GM23338 (cell line): ENCODE data around the gene CCDC63. TPM values are rescaled to one million over a fixed set of nuclear protein-coding genes. Genes with fewer than 3 reads are reported as not detected.

ENCODE experiments used
- ATAC-seq: fragments of 200-7000 bp; cut with Tn5 transposase; 3 replicates; pipeline ENCODE4 v1.9.1; 2020
- DNase-seq: peaks from one replicate; pipeline ENCODE4 v3.0.0-alpha.2; 2015; ENCODE audit warnings: low spot score
- H2AFZ ChIP-seq: fragments of 200-600 bp; sonication (generic); 2 replicates; pipeline ENCODE4 v1.8.0; 2016; ENCODE audit warnings: antibody characterized with exemption, mild to moderate bottlenecking, moderate library complexity
- H3F3A ChIP-seq: fragments of 200-600 bp; sonication (generic); replicated peaks from 2 replicates; pipeline ENCODE4 v1.8.0; 2017; ENCODE audit warnings: antibody characterized with exemption, mixed run types, low read depth
- H3K27ac ChIP-seq: fragments of 200-600 bp; sonication (generic); 2 replicates; pipeline ENCODE4 v1.6.1; 2016; ENCODE audit warnings: low read depth
- H3K27me3 ChIP-seq: fragments of 200-600 bp; sonication (generic); 2 replicates; pipeline ENCODE4 v1.8.0; 2016; ENCODE audit warnings: mild to moderate bottlenecking, mixed run types, moderate library complexity; ENCODE audit not compliant: insufficient read depth
- H3K36me3 ChIP-seq: fragments of 200-600 bp; sonication (generic); 2 replicates; pipeline ENCODE4 v1.8.0; 2016; ENCODE audit warnings: mild to moderate bottlenecking; ENCODE audit not compliant: insufficient read depth
- H3K4me1 ChIP-seq: fragments of 200-600 bp; sonication (generic); 2 replicates; pipeline ENCODE4 v1.8.0; 2016; ENCODE audit warnings: mild to moderate bottlenecking, moderate library complexity; ENCODE audit not compliant: insufficient read depth
- H3K4me2 ChIP-seq: fragments of 200-600 bp; sonication (generic); 2 replicates; pipeline ENCODE4 v1.7.1; 2017; ENCODE audit warnings: mixed run types
- H3K4me3 ChIP-seq: fragments of 200-600 bp; sonication (generic); 2 replicates; pipeline ENCODE4 v1.6.1; 2016; ENCODE audit warnings: mixed run types
- H3K79me2 ChIP-seq: fragments of 200-600 bp; sonication (generic); replicated peaks from 2 replicates; pipeline ENCODE4 v1.8.0; 2017; ENCODE audit warnings: mild to moderate bottlenecking; ENCODE audit not compliant: insufficient read depth
- H3K9me2 ChIP-seq: fragments of 200-600 bp; sonication (generic); 2 replicates; pipeline ENCODE4 v1.8.0; 2017; ENCODE audit not compliant: insufficient read depth
- H4K20me1 ChIP-seq: fragments of 200-600 bp; sonication (generic); replicated peaks from 2 replicates; pipeline ENCODE4 v1.8.0; 2017; ENCODE audit warnings: mild to moderate bottlenecking; ENCODE audit not compliant: insufficient read depth
- H3K27ac Mint-ChIP-seq: 2 replicates; pipeline ENCODE4 v1.8.0; 2020; ENCODE audit warnings: inconsistent platforms, mild to moderate bottlenecking, moderate library complexity, mixed read lengths
- H3K27me3 Mint-ChIP-seq: 3 replicates; pipeline ENCODE4 v1.8.0; 2022; ENCODE audit warnings: low read depth, mild to moderate bottlenecking, moderate library complexity, mixed read lengths, inconsistent platforms; ENCODE audit not compliant: insufficient read depth, poor library complexity
- H3K36me3 Mint-ChIP-seq: 3 replicates; pipeline ENCODE4 v1.8.0; 2021; ENCODE audit warnings: low read depth, mild to moderate bottlenecking, inconsistent platforms, moderate library complexity, mixed read lengths
- H3K4me1 Mint-ChIP-seq: 3 replicates; pipeline ENCODE4 v1.8.0; 2020; ENCODE audit warnings: mild to moderate bottlenecking, inconsistent platforms, mixed read lengths
- H3K4me3 Mint-ChIP-seq: 3 replicates; pipeline ENCODE4 v1.8.0; 2021; ENCODE audit warnings: moderate library complexity, mild to moderate bottlenecking, inconsistent platforms, mixed read lengths
- H3K9me3 Mint-ChIP-seq: 3 replicates; pipeline ENCODE4 v1.8.0; 2020; ENCODE audit warnings: moderate library complexity, mild to moderate bottlenecking, inconsistent platforms, mixed read lengths
- CREB1 ChIP-seq: fragments of 250-450 bp; sonication (Bioruptor Pico); IDR thresholded peaks from 2 replicates; pipeline ENCODE4 v1.5.0; 2020; ENCODE audit warnings: low read depth, mild to moderate bottlenecking, moderate library complexity
- CTCF ChIP-seq, 2 experiments: fragments of 200-600 bp in 1 of 2; sonication (generic) in 1 of 2; conservative IDR thresholded peaks; 2 replicates each; pipeline versions ENCODE4 v1.5.1 to v1.6.1; 2016 to 2017; ENCODE audit warnings: antibody characterized with exemption in 2 of 2, low read depth in 2 of 2, mild to moderate bottlenecking in 2 of 2, moderate library complexity in 1 of 2
- EZH2 ChIP-seq: fragments of 200-600 bp; sonication (generic); IDR thresholded peaks from one replicate; pipeline ENCODE4 v1.8.0; 2017; ENCODE audit warnings: antibody characterized with exemption, mild to moderate bottlenecking, low read depth; ENCODE audit not compliant: unreplicated experiment
- EZH2phosphoT487 ChIP-seq: fragments of 200-600 bp; sonication (generic); IDR thresholded peaks from one replicate; pipeline ENCODE4 v1.8.1; 2018; ENCODE audit warnings: antibody characterized with exemption; ENCODE audit not compliant: unreplicated experiment
- JUNB ChIP-seq: IDR thresholded peaks from one replicate; pipeline ENCODE4 v1.6.1; 2016; ENCODE audit warnings: antibody characterized with exemption; ENCODE audit not compliant: unreplicated experiment
- NANOG ChIP-seq: IDR thresholded peaks from 2 replicates; pipeline ENCODE4 v1.6.1; 2016; ENCODE audit warnings: antibody characterized with exemption, borderline replicate concordance
- STAT1 ChIP-seq: IDR thresholded peaks from one replicate; pipeline ENCODE4 v1.6.1; 2016; ENCODE audit warnings: antibody characterized with exemption; ENCODE audit not compliant: unreplicated experiment
- ZNF114 ChIP-seq: fragments of 250-450 bp; sonication (Bioruptor Pico); IDR thresholded peaks from 2 replicates; pipeline ENCODE4 v1.5.0; 2020; ENCODE audit warnings: mild to moderate bottlenecking, moderate library complexity
- ZNF462 ChIP-seq: fragments of 250-450 bp; sonication (Bioruptor Pico); IDR thresholded peaks from 2 replicates; pipeline ENCODE4 v1.5.0; 2020; ENCODE audit warnings: mild to moderate bottlenecking, moderate library complexity
- polyA plus RNA-seq: library from polyadenylated mRNA; unstranded; fragments of >200 nt; fragmentation: Nextera tagmentation; extraction: Ambion mirVana; gene quantifications from 2 replicates; pipeline ENCODE4 v1.2.1, GENCODE V29; 2016
- total RNA-seq: library from RNA; depleted of rRNA; stranded (reverse); fragments of >200 nt; shearing (Covaris generic); gene quantifications from 2 replicates; pipeline ENCODE4 v1.2.3, GENCODE V29; 2014

CCDC63 gene
- total and polyA plus RNA-seq, 2 experiments from 2014 or later = 1.8 TPM; not detected in 1

GRCh38 chr12:110818511-110818910, 28.3 kb upstream of the CCDC63 start:
- Histone ChIP-seq H3F3A (0 out of 2 replicates have a peak, but pooled peaks cover 2% of the 10 kb centered on the region), H3K4me3 (no peak overlapping the region), H3K4me2 (0 out of 2 replicates have a peak overlapping the region, but pooled peaks have one; percentile 14), H2AFZ (no peak overlapping the region), H3K27ac (no peak overlapping the region), H3K27me3 (peaks cover 10% of the 10 kb centered on the region; the same call in 1 of the 2 replicates), H3K9me2 (no peaks in the 10 kb centered on the region), H3K4me1 (peaks cover 25% of the 10 kb centered on the region), H3K36me3 (no peaks in the 10 kb centered on the region), H4K20me1 (no peaks in the 10 kb centered on the region), H3K79me2 (no peaks in the 10 kb centered on the region)
- ATAC-seq (no peak), DNase-seq (no peak)
- no peaks in the 10 kb centered on the region for H3K9me3 Mint-ChIP-seq
- H3K4me1 Mint-ChIP-seq = peaks cover 24% of the 10 kb centered on the region
- no peak overlapping the region for H3K27ac Mint-ChIP-seq
- peaks cover 21% of the 10 kb centered on the region for H3K27me3 Mint-ChIP-seq
- TF ChIP-seq EZH2phosphoT487 (no peak), JUNB (no peak), STAT1 (no peak), EZH2 (no peak), CTCF (conservative IDR thresholded peaks at IDR 0.05; ENCODE audit: low read depth in 2 of 2) (no peak), CREB1 (CRISPR knock-in tag) (no peak), ZNF114 (CRISPR knock-in tag) (no peak), ZNF462 (CRISPR knock-in tag) (no peak), NANOG (no peak)
- H3K4me3 Mint-ChIP-seq = no peak overlapping the region
- no peaks in the 10 kb centered on the region for H3K36me3 Mint-ChIP-seq
